SIG-M5 (cell line): ENCODE results near the gene CYP27B1.

ENCODE experiments used
- DNase-seq: peaks from one replicate; lab custom pipeline; 2025; lab: John Stamatoyannopoulos, UW

CYP27B1 gene

GRCh38 chr12:57765698-57766463 is 997 bp downstream of the CYP27B1 start:
- no peak for DNase-seq

GRCh38 chr12:57765003-57765697 is 1.7 kb downstream of the CYP27B1 start:
- DNase-seq = no peak

DNA sequence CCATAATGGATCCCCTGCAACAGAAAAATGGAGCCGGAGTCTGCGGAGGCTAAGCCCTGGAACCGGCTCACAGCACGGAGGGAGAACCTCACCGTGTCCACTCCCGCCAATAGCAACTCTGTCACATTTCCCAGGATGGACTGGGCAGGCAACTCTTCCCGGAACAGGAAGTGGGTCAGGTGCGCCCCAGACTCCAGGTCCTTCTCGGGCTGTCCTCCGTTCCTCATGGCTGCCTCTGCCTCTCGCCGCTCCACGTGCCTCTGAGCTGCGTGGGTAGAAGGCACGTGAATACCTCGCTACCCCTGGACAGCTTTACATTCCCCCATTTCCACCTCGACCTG is 2.2 kb downstream of the CYP27B1 start:
- no peak for DNase-seq

DNA sequence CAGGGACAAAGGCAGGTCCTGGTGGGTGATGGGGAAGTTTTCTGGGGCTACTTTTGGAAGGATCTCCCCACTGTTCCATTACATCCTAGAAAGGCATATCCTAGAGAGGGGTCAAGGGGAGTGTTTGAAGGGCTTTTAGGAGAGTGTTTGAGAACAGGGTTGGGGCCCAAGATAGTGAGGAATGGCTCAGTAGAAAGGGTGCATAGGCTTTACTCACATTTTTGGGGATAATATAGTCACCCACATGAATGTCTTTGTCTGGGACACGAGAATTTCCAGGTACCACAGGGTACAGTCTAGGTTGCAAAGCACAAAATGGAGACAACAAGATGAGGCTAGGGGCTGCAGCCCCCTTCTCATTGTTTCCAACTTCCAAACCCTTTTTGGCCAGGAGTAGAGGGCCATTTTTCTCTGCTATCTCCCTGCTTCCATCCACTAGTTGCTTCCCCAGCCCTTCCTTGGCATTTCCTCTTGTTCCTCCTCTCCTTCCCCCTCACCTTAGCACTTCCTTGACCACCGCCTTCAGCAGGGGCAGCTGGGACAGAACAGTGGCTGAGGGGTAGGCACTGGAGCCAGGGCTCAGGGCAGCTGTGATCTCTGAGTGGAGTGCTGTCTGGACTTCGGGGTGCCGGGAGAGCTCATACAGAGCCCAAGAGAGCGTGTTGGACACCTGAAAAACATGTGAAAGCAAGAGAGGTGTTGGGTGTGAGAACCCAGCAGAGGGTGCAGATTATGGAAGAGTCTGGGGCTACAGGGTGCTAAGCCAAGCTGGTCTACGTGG is 2.8 kb downstream of the CYP27B1 start:
- DNase-seq = no peak

- DNase-seq = no peak
Observed at GRCh38 chr12:57762463-57762862, 4.4 kb downstream of the CYP27B1 start.

- DNase-seq = no peak
Observed at GRCh38 chr12:57761391-57761998, 5.4 kb downstream of the CYP27B1 start.

- DNase-seq = no peak
Observed at GRCh38 chr12:57760347-57760982, 6.4 kb downstream of the CYP27B1 start.

DNA sequence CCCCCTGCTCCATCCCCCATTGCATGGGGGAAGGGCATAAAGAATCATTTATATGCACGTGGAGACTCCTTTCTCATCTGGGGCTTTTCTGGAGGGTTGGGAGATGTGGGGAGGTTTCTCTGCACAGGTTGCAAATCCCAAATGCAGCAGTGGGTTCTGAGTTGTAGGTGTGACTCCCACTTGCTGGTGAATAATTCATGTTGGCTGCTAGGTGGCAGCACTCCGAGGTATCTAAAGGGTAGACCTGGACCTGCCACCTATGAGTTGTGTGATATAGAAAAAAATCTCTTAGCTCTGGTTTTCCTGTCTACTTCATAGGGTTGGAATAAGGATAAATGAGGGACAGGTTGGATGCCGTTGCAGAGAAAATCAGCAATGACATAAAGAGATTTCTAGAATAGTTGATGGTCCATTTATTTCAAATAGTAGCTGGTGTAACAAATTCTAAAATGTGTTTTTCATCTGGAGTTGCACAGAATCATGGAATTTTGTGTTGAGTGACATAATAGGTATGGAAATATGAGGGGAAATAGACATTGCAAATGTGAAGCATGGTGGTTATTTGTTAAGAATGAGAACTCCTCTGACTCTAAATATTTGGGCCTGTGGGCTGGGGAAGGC is 7.4 kb downstream of the CYP27B1 start:
- DNase-seq = no peak

- no peak for DNase-seq
Observed at GRCh38 chr12:57758552-57759359, 8.1 kb downstream of the CYP27B1 start.

- no peak for DNase-seq
Observed at GRCh38 chr12:57757771-57758170, 9.1 kb downstream of the CYP27B1 start.

DNA sequence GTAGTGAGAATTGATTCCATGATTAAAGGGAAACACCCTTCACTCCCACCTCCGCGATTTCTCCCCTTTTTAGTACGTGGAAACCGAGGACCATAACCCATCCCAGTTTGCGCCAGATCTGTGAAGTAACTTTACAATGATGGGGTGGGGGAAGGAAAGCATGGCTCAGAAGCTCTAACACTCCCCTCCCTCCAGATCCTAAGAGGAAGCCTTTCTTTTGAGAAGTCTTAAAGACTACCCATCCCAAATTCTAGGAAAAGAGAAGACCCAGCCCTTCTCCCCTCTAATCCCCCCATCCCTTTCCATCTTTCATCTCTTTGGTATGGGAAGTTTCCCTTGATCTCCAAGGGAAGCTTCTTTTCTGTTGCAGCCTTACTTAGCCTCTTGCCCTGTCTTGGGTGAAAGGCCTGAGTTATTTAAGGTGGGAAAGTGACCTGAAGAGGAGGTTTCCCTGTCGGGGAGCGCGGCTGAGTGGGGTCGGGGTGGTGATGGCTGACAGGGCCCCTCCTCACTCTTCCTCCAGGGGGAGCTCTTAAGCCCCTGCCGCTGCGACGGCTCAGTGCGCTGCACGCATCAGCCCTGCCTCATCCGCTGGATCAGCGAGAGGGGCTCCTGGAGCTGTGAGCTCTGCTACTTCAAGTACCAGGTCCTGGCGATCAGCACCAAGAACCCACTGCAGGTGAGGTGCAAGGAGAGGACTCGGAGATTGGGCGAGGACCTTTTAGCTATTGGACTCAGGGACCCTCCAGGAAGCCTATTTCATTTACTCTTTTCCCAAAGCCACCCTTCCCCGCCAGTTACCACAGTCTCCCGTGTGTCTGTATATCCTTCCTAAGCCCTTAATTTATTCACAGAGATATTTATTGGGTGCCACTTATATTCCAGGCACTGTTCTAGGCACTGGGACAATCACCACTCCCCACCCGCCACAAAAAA is 10.2 kb downstream of the CYP27B1 start:
- DNase-seq = peak; percentile 18

DNA sequence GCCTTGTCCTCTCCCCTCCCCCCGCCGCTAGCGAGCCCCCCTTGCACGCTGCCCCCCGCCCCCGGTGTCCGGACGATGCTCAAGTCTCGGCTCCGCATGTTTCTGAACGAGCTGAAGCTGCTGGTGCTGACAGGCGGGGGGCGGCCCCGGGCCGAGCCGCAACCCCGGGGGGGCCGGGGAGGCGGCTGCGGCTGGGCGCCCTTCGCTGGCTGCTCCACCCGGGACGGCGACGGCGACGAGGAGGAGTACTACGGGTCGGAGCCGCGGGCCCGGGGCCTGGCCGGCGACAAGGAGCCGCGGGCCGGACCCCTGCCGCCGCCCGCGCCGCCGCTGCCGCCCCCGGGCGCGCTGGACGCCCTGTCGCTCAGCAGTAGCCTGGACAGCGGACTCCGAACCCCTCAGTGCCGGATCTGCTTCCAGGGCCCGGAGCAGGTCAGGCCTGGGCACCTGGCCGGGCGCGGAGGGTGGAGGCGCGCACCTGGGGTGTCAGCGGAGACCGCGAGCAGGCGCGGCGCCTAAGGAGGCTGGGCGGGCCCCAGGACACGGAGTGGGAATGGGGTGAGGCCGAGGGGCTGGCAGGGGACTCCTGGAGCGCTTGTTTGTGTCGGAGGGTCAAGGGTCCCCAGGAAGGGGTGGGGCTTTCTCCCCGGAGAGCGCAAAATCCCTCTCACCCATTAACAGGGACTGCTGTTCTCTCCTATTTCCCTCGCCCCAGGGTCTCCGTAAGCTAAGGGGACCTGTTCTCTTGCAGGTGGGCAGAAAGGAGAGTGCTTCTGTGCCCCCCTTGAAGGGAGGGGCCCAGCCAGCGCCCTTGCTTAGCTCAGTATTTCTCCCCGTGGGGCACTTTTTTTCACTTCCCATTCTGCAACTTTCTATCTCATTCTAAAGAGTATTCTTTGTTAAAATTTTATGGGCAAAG is 11.2 kb downstream of the CYP27B1 start:
- DNase-seq = no peak

- DNase-seq = no peak
Observed at GRCh38 chr12:57755194-57755453, 11.8 kb downstream of the CYP27B1 start.

DNA sequence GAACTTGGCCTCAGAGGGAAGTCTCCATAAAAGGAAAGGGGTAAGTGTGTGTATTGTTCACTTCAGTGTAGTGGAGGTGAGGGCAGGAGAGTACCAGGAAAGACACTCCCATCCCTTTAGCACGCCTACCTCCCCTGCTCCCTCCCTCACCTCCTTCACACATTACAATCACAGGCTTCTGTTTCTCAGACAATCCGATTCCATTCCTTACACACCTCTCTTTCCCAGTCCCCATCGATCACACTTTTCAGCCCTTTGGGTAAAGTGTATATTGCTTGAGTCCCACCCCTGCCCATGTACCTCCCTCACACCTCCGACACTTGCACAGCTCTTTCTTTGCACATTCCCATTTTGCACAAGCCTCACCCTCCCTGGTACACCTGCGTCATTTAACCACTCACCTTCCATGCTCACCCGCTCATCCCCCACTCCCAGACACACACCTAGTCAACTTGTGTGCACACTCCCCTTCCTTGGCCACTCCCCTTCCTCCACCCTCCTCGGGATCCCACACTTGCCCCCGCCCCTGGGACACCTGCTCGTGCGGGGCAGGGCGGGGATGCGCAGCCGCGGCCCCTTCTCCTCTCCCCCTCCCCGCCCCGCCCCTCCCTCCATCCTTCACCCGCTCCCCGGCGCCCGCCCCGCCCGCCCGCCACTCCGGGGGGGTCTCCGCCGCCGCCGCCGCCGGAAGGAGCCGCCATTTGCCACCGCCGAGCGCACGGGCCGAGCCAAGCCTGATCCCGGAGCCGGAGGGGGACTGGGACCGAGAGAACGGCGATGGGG is 12.3 kb downstream of the CYP27B1 start, which contains the start of gene MARCHF9:
Gene MARCHF9 (plus strand): TSS at position 693 of the 783 bp plus-strand sequence. CDS start 426 bp downstream, outside the sequence.
- no peak for DNase-seq

- no peak for DNase-seq
Observed at GRCh38 chr12:57753756-57754337, 13.0 kb downstream of the CYP27B1 start.

GRCh38 chr12:57752668-57753000 is 14.2 kb downstream of the CYP27B1 start:
- DNase-seq = no peak
